WI38 (cell line): ENCODE results near the gene EYA2.
"Not testable (repeated sequence)": the region's sequence is repeated elsewhere in the genome, so short reads cannot be mapped to it uniquely, and the experiment has no call there.

Source experiments
- H3K4me3 ChIP-seq: 2 replicates; pipeline ENCODE4 v1.5.1; 2011; ENCODE audit warnings: low read depth, mild to moderate bottlenecking, control low read depth, low read length
- TF ChIP-seq, protein P1 (sequence below): IDR thresholded peaks from 2 replicates; pipeline ENCODE4 v1.5.1; 2012; ENCODE audit warnings: low read depth, mild to moderate bottlenecking, control low read depth, low read length

EYA2 gene

DNA sequence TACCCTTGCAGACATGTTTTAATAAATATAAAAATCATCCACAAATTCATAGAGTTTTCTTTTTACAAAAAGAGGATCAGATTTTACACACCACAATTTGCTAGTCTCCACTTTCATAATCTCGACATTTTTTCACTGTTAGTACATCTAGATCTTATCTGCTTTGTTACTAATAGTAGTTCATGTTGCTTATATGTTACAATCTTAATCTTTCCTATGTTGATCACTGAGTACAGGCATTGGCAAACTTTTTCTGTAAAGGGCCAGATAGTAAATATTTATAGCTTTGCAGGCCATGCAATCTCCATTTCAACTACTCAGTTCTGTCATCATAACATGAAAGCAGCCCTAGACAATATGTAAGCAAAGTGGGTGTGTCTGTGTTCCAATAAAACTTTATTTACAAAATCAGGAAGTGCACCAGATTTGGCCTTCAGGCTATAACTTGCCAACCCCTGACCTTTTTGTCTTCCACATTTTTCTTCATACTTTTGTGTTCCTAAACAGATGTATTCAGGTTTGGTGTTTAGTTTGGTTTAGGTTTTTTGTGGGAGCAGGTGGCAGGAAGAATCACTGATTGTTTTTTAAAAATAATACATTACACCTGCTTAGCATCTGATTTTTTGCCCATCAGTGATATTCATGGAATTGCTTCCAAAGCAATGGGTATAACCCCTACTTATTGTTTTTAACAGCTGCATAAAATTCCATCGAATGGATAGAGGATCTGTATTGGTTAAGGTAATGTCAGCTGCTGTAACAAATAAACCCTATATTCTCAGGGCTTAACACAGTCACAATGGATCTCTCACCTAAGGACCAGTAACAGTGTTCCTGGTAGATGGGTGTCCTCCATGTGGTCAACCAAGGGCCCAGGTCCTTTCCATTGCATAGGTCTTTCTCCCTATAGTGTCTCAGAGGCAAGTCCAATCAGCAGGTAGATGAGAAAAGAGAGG lies 61.2 kb downstream of the EYA2 start:
- TF ChIP-seq, protein P1, sequence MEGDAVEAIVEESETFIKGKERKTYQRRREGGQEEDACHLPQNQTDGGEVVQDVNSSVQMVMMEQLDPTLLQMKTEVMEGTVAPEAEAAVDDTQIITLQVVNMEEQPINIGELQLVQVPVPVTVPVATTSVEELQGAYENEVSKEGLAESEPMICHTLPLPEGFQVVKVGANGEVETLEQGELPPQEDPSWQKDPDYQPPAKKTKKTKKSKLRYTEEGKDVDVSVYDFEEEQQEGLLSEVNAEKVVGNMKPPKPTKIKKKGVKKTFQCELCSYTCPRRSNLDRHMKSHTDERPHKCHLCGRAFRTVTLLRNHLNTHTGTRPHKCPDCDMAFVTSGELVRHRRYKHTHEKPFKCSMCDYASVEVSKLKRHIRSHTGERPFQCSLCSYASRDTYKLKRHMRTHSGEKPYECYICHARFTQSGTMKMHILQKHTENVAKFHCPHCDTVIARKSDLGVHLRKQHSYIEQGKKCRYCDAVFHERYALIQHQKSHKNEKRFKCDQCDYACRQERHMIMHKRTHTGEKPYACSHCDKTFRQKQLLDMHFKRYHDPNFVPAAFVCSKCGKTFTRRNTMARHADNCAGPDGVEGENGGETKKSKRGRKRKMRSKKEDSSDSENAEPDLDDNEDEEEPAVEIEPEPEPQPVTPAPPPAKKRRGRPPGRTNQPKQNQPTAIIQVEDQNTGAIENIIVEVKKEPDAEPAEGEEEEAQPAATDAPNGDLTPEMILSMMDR, result no peak
- H3K4me3 ChIP-seq, result no peak overlapping the region

DNA sequence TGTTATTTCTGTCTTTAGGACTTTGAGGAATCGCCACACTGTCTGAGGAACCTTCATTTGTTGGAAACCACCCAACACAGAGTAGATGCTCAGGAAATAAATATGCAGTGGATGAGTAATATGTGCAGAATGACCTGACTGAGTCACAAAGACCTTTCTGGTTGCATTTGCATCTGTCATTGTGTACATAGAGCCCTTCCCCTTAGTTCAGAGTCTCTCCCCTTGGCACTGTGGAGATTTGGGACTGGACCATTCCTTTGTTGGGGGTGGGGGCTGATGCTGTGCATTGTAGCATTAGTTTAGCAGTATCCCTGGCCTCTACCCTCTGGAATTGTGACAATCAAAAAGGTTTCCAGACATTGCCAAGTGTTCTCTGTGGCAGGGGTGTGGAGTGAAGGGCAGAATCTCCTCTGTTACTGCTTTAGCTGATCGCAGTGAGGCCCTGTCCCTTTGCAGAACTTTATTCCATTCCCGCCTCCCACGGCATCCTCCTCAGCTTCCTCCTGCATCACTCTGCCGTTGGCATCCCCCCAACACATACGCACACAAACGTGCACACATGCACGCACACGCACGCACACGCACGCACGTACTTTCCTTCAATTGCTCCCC lies 64.5 kb downstream of the EYA2 start:
- H3K4me3 ChIP-seq, result no peak overlapping the region
- TF ChIP-seq, protein P1, result no peak

DNA sequence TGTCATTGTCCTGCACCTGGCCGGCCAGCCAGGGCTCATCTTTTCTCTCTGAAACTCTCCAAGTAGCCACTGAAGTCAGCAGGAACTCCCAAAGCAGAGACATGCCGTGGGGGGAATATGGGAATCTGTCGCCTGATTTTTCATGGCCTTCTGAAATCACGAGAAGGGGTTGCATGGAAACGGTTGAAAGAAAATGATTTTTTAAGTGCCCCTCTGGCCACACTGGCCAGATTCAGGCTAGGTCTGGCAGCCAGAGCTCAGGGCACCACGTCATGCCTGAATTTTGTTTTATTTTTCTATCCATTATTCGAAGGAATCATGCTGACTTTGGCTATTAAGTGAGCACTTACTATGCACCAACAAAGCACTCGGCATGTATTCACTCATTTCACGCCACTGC lies 65.2 kb downstream of the EYA2 start:
- TF ChIP-seq, protein P1, result no peak
- H3K4me3 ChIP-seq, result no peak overlapping the region

DNA sequence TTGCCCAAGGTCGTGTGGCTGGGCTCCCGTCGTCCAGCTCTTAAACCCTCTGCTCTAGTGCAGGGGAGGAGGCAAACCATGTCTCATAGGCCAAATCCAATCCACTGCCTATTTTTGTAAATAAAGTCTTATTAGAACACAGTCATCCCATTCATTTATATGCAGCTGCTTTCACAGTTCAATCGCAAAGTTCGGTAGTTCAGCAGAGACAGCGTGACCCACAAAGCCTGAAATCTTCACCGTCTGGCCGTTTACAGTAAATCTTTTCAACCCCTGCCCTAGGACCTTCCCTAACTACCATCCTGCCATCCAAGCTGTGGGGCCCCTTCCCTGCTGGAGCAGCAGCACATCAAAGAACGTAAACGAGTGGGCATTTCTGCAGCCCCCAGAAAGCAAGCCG lies 65.9 kb downstream of the EYA2 start:
- TF ChIP-seq, protein P1, result no peak
- H3K4me3 ChIP-seq, result no peak overlapping the region

GRCh38 chr20:46961968-46962367 lies 67.3 kb downstream of the EYA2 start:
- H3K4me3 ChIP-seq, result not testable (repeated sequence)

DNA sequence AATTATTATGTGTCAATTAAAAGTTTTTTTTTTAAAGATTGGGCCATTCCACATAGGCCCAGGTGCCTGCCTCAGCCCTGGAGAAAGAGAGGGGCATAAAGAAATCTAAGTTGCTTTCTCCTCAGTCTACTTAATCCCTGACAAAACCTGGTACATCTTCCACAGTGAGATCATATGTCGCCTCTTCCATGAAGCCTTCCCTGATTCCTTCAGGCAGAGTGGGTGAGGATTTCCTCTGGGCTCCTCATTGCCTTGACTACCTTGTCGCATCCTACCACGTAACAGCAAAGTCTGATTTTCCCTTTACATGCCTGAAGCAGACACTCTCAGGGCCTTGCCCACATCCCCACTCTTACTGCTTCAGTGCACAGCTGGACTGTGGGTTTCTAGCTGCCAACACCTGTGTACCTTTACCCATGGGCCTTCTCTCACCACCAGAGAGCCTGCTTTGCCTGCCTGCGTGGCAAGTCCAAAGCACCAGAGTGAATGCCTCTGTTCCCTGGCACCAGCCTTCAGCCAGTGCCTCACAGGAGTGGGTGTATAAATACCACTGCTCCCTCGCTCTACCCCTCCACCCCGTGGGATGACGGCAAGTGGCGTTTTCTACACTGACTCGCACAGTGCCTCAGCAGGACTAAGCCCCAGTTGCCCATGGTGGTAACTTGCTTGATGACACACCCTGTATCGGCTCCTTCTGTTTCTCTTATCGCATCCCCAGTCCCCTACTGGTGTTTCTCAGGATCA lies 68.0 kb downstream of the EYA2 start:
- H3K4me3 ChIP-seq, result no peak overlapping the region
- TF ChIP-seq, protein P1, result no peak

DNA sequence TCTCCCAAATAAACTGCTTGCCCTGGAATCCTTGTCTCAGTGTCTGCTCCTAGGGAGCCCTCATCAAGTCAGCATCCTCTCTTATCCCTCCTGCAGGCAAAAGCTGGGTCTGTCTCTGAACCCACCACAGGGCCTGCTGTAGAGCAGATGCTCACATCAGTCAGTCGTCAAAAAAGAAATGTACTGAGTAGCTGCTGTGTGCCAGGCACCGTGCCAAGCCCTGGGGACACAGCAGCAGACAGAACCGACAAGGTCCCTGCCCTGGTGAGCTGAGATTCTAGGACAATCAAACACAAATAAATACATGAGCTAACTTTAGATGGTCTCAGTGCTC lies 68.5 kb downstream of the EYA2 start:
- TF ChIP-seq, protein P1, result no peak
- no peak overlapping the region for H3K4me3 ChIP-seq
